NCI-H2081 treated with DMSO at 0.1 percent for 48 hours (cell line): ENCODE data around the gene SNCA.

Source experiments
- DNase-seq: peaks from one replicate; lab custom pipeline; 2025; lab: John Stamatoyannopoulos, UW

Gene SNCA

GRCh38 chr4:89813197-89813596 is 23.8 kb downstream of the SNCA start:
- DNase-seq, result no peak

GRCh38 chr4:89807441-89808140 is 29.4 kb downstream of the SNCA start:
- DNase-seq, result no peak

GRCh38 chr4:89805297-89805696 is 31.7 kb downstream of the SNCA start:
- no peak for DNase-seq

GRCh38 chr4:89803915-89804314 is 33.0 kb downstream of the SNCA start:
- no peak for DNase-seq

- no peak for DNase-seq
Measured at GRCh38 chr4:89803036-89803435, 33.9 kb downstream of the SNCA start.

GRCh38 chr4:89800527-89801103 is 36.3 kb downstream of the SNCA start:
- DNase-seq, result no peak

GRCh38 chr4:89800012-89800516 is 36.9 kb downstream of the SNCA start:
- no peak for DNase-seq

- DNase-seq, result no peak
Measured at GRCh38 chr4:89799071-89799470, 37.9 kb downstream of the SNCA start.

GRCh38 chr4:89797117-89797516 is 39.8 kb downstream of the SNCA start:
- no peak for DNase-seq

- no peak for DNase-seq
Measured at GRCh38 chr4:89788206-89789072, 48.5 kb downstream of the SNCA start.

- no peak for DNase-seq
Measured at GRCh38 chr4:89784686-89785231, 52.2 kb downstream of the SNCA start.

GRCh38 chr4:89781321-89781720 is 55.6 kb downstream of the SNCA start:
- DNase-seq, result no peak

GRCh38 chr4:89773805-89774204 is 63.2 kb downstream of the SNCA start:
- DNase-seq, result no peak

GRCh38 chr4:89769856-89770255 is 67.1 kb downstream of the SNCA start:
- DNase-seq, result no peak

GRCh38 chr4:89767924-89768323 is 69.0 kb downstream of the SNCA start:
- DNase-seq, result no peak

- no peak for DNase-seq
Measured at GRCh38 chr4:89765966-89766365, 71.0 kb downstream of the SNCA start.

GRCh38 chr4:89765528-89765927 is 71.4 kb downstream of the SNCA start:
- DNase-seq, result no peak

GRCh38 chr4:89762311-89762710 is 74.7 kb downstream of the SNCA start:
- DNase-seq, result no peak

GRCh38 chr4:89759426-89759825 is 77.5 kb downstream of the SNCA start:
- DNase-seq, result no peak

- DNase-seq, result no peak
Measured at GRCh38 chr4:89757154-89757719, 79.7 kb downstream of the SNCA start.

GRCh38 chr4:89755220-89755619 is 81.7 kb downstream of the SNCA start:
- DNase-seq, result no peak

- no peak for DNase-seq
Measured at GRCh38 chr4:89754531-89754930, 82.4 kb downstream of the SNCA start.
